ENCODE results near the gene TLE3.

TLE3 gene

GRCh38 chr15:70033109-70033508 is 64.6 kb downstream of the TLE3 start:
- no peaks in the 10 kb centered on the region for H3K36me3 ChIP-seq (ENCODE audit: low read length)
- no peaks in the 10 kb centered on the region for H3K9me2 ChIP-seq (replicated peaks; ENCODE audit: insufficient read depth, low read length)
- H3K9ac ChIP-seq (ENCODE audit: low read length): no peak overlapping the region
- H3K9me3 ChIP-seq (ENCODE audit: insufficient read depth, low read length): no peaks in the 10 kb centered on the region
- no peaks in the 10 kb centered on the region for H3K27me3 ChIP-seq (ENCODE audit: low read length)
- H3K4me3 ChIP-seq (ENCODE audit: insufficient read depth, low read length, poor library complexity, severe bottlenecking): no peak overlapping the region
- no peaks in the 10 kb centered on the region for H3K79me2 ChIP-seq (ENCODE audit: insufficient read depth, low read length)
- H3F3A ChIP-seq (ENCODE audit: insufficient read depth): no peaks in the 10 kb centered on the region; the same call in 1 of the 2 replicates
- no peaks in the 10 kb centered on the region for H4K20me1 ChIP-seq (ENCODE audit: low read depth, low read length)
- no peak for TF ChIP-seq CTCF (IDR thresholded peaks at IDR 0.05; ENCODE audit: insufficient read depth, low read length, poor library complexity, severe bottlenecking)
- TF ChIP-seq EZH2phosphoT487 (conservative IDR thresholded peaks at IDR 0.05; ENCODE audit: low read length): no peak
- H3K27ac ChIP-seq (ENCODE audit: low read depth, low read length): no peak overlapping the region
- H3K4me2 ChIP-seq (ENCODE audit: low read depth, low read length, poor library complexity, severe bottlenecking): no peak overlapping the region
- no peak overlapping the region for H2AFZ ChIP-seq (ENCODE audit: low read depth, low read length, severe bottlenecking)

- TF ChIP-seq CTCF (IDR thresholded peaks at IDR 0.05; ENCODE audit: insufficient read depth, low read length, poor library complexity, severe bottlenecking) (no peak), EZH2phosphoT487 (conservative IDR thresholded peaks at IDR 0.05; ENCODE audit: low read length) (no peak)
- Histone ChIP-seq H3K36me3 (ENCODE audit: low read length) (no peaks in the 10 kb centered on the region), H4K20me1 (ENCODE audit: low read depth, low read length) (no peaks in the 10 kb centered on the region)
Observed at GRCh38 chr15:70032509-70032908, 65.2 kb downstream of the TLE3 start.

GRCh38 chr15:70031713-70032112 is 66.0 kb downstream of the TLE3 start:
- H3F3A ChIP-seq (ENCODE audit: insufficient read depth): no peaks in the 10 kb centered on the region; the same call in 1 of the 2 replicates
- H3K27me3 ChIP-seq (ENCODE audit: low read length): no peaks in the 10 kb centered on the region
- H3K36me3 ChIP-seq (ENCODE audit: low read length): no peaks in the 10 kb centered on the region

More at GRCh38 chr15:70032509-70032908, 65.2 kb downstream of the TLE3 start:
- Histone ChIP-seq H3K9me2 (replicated peaks; ENCODE audit: insufficient read depth, low read length) (no peaks in the 10 kb centered on the region), H3K27ac (ENCODE audit: low read depth, low read length) (no peak overlapping the region), H3F3A (ENCODE audit: insufficient read depth) (no peaks in the 10 kb centered on the region; the same call in 1 of the 2 replicates), H3K79me2 (ENCODE audit: insufficient read depth, low read length) (no peaks in the 10 kb centered on the region), H2AFZ (ENCODE audit: low read depth, low read length, severe bottlenecking) (no peak overlapping the region), H3K9me3 (ENCODE audit: insufficient read depth, low read length) (no peaks in the 10 kb centered on the region), H3K9ac (ENCODE audit: low read length) (no peak overlapping the region), H3K4me2 (ENCODE audit: low read depth, low read length, poor library complexity, severe bottlenecking) (no peak overlapping the region), H3K27me3 (ENCODE audit: low read length) (no peaks in the 10 kb centered on the region), H3K4me3 (ENCODE audit: insufficient read depth, low read length, poor library complexity, severe bottlenecking) (no peak overlapping the region)

More at GRCh38 chr15:70031713-70032112, 66.0 kb downstream of the TLE3 start:
- H3K79me2 ChIP-seq (ENCODE audit: insufficient read depth, low read length): no peaks in the 10 kb centered on the region
- H3K27ac ChIP-seq (ENCODE audit: low read depth, low read length): no peak overlapping the region
- no peak overlapping the region for H3K4me3 ChIP-seq (ENCODE audit: insufficient read depth, low read length, poor library complexity, severe bottlenecking)
- H4K20me1 ChIP-seq (ENCODE audit: low read depth, low read length): no peaks in the 10 kb centered on the region
- H3K9ac ChIP-seq (ENCODE audit: low read length): no peak overlapping the region
- TF ChIP-seq CTCF (IDR thresholded peaks at IDR 0.05; ENCODE audit: insufficient read depth, low read length, poor library complexity, severe bottlenecking): no peak
- no peak for TF ChIP-seq EZH2phosphoT487 (conservative IDR thresholded peaks at IDR 0.05; ENCODE audit: low read length)
- H3K9me2 ChIP-seq (replicated peaks; ENCODE audit: insufficient read depth, low read length): no peaks in the 10 kb centered on the region
- no peak overlapping the region for H3K4me2 ChIP-seq (ENCODE audit: low read depth, low read length, poor library complexity, severe bottlenecking)
- H2AFZ ChIP-seq (ENCODE audit: low read depth, low read length, severe bottlenecking): no peak overlapping the region
- no peaks in the 10 kb centered on the region for H3K9me3 ChIP-seq (ENCODE audit: insufficient read depth, low read length)
